Prostate gland (tissue), 2 donors: ENCODE measurements around the gene AGPAT4.

Experiments used
- POLR2A ChIP-seq: fragments of 450-650 bp; IDR thresholded peaks from one replicate; pipeline ENCODE4 v1.6.1; 2016; ENCODE audit warnings: antibody characterized with exemption, mild to moderate bottlenecking
- TF ChIP-seq, protein P1 (sequence below), 4 experiments: fragments of 200-600 bp in 2 of 4; fragments of 450-650 bp in 2 of 4; sonication (generic) in 2 of 4; IDR thresholded peaks; 1 replicate in 3 of 4; 2 replicates in 1 of 4; pipeline ENCODE4 v1.5.1; 2016 to 2019; ENCODE audit warnings: antibody characterized with exemption in 4 of 4, mild to moderate bottlenecking in 2 of 4, moderate library complexity in 2 of 4

- TF ChIP-seq, protein P1, sequence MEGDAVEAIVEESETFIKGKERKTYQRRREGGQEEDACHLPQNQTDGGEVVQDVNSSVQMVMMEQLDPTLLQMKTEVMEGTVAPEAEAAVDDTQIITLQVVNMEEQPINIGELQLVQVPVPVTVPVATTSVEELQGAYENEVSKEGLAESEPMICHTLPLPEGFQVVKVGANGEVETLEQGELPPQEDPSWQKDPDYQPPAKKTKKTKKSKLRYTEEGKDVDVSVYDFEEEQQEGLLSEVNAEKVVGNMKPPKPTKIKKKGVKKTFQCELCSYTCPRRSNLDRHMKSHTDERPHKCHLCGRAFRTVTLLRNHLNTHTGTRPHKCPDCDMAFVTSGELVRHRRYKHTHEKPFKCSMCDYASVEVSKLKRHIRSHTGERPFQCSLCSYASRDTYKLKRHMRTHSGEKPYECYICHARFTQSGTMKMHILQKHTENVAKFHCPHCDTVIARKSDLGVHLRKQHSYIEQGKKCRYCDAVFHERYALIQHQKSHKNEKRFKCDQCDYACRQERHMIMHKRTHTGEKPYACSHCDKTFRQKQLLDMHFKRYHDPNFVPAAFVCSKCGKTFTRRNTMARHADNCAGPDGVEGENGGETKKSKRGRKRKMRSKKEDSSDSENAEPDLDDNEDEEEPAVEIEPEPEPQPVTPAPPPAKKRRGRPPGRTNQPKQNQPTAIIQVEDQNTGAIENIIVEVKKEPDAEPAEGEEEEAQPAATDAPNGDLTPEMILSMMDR (IDR thresholded peaks at IDR 0.05): no peak
- TF ChIP-seq POLR2A: no peak
Measured at GRCh38 chr6:161292145-161292544, 18.3 kb upstream of the AGPAT4 start.
